GM21737 (cell line): ENCODE results near the gene C5orf15.
"Not testable (repeated sequence)": the region's sequence is repeated elsewhere in the genome, so short reads cannot be mapped to it uniquely, and the experiment has no call there.

ENCODE experiments used
- ATAC-seq: cut with Tn5 transposase; IDR thresholded peaks from one replicate; pipeline ENCODE4 v1.9.1; 2021; ENCODE audit warnings: mild to moderate bottlenecking, moderate library complexity; ENCODE audit not compliant: unreplicated experiment

C5orf15 gene

DNA sequence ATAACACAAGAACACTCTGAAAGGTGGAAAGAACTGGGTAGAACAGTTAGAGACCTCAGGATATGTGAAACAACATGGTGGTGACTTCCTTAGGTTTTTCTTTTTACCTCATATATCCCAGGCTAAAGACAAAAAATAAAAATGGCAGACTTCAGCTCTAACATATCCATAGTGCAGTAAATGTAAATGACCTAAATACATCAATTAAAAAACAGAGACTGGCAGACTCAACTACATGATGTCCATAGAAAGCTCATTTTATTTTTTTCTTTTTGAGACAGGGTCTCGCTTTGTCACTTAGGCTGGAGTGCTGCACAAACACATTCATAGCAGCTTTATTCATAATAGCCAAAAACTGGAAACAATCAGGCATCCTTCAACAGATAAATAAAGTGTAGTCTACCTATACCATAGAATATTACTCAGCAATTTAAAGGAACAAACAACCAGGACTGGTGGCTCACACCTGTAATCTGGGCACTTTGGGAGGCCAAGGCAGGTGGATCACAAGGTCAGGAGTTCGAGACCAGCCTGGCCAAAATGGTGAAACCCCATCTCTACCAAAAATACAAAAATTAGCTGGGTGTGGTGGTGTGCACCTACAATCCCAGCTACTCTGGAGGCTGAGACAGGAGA lies 4.8 kb downstream of the C5orf15 start:
- ATAC-seq, result no peak

DNA sequence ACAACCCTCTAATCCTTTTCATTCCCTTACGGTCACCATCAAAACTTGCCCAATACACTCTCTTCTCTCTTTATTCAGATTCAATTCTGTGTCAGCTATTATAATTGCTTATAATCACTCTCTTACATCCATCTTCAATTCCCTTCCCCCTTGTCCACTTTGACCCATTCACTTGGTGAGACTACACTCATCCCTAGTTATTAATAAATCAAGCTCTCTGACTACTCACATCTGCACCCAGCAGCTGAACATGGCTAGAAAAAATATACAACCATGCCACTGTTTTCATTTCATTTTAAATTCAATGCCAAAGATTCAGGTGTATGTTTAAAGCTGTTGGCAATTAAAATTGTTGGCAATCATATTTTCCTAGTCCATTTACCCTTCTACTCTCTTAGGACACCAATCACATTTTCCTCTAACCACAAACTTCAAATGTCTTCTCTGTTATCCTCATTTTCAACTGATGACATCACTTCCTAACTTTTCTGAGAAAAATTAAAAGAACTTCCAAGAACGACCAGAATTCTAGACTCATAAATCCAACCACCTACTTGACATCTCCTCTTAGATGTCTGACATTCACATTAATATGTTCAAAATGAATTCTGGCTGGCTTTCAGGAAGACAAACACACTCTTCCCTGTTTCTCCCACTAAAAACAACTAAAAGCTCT lies 5.5 kb downstream of the C5orf15 start:
- ATAC-seq, result no peak

DNA sequence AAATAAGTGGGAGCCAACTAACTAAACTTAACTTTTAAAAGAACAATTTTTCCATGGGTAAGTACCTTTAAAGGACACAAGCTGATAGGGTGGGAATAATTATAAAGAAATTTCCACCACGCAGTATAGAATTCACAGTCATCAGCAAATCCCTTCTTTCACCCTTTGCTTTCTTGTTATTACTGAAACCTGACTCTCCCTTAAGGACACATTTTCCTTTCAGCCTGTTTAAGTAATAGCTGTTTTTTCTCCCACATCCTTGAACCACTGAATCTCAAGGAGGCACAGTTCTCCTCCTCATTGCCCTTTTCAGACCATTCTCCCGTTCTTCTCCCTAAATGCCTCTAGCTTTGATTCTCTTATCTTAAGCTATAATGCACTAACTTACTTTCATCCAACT lies 6.3 kb downstream of the C5orf15 start:
- no peak for ATAC-seq

DNA sequence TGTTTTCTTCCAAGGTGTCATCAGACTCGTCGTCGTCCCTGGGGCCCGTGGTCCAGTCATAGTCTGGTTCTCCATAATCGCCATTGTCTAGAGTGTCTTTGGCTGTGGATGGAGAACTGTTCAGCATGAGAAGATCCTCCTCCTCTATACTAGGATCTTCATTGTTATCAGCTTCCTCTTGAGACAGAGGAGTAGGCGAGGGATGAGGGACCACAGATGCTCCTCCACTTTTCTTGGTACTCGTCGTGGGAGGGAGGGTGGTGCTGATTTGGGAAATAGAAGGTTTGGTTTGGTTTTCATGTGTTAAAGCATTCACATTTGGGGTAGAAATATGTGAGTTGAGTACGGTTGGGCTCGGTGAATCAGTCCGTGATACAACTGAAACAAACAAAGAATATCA lies 8.8 kb downstream of the C5orf15 start:
- ATAC-seq, result no peak

DNA sequence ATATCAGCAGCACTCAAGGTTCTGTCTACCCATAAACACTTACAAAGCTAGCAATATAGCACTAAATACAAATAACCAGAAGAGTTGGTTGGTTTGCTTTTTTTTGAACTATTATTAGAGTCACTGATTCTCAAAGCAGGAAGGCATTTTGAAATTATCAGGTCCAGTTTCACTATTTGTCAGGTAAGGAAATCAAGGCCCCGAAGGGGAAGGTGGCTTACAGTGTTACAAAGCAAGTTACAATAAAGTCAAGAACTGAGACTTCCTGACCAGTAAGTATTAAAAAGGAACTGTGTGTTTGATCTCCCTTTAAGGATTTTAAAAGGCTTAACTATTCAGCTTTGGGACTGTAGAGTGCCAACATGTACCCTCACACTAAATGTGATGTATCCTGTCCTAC lies 10.8 kb downstream of the C5orf15 start:
- ATAC-seq, result peak; percentile 68

DNA sequence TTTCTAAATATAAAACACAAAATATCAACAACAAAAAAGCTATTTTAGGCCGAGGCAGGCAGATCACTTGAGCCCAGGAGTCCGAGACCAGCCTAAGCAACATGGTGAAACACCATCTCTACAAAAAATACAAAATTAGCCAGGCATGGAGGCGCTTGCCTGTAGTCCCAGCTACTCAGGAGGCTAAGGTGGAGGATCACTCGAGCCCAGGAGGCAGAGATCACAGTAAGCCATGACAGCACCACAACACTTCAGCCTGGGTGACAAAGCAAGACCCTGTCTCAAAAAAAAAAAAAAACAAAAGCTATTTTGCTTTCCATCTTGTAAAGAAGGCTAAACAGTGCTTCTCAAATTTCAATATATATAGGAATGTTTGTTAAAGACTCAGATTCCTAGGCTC lies 11.3 kb downstream of the C5orf15 start:
- no peak for ATAC-seq

DNA sequence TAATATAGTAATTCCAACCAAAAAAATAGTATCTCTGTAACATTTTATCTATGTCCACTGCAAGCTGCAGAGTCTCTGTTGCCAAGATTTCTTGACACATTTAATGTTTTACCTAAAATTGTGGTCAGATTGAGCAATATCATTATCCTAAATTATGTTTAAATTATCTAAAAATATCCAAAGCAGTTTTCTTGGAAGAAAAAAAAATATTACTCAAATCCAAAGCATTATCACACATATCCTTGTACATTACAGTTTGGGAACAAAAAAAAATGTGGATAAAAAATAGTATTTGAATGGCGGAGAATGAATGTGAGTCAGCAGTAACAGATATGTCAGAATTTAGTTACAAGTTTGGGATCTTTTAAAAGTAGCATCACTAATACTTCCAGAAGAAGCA lies 12.2 kb downstream of the C5orf15 start:
- ATAC-seq, result not testable (repeated sequence)

DNA sequence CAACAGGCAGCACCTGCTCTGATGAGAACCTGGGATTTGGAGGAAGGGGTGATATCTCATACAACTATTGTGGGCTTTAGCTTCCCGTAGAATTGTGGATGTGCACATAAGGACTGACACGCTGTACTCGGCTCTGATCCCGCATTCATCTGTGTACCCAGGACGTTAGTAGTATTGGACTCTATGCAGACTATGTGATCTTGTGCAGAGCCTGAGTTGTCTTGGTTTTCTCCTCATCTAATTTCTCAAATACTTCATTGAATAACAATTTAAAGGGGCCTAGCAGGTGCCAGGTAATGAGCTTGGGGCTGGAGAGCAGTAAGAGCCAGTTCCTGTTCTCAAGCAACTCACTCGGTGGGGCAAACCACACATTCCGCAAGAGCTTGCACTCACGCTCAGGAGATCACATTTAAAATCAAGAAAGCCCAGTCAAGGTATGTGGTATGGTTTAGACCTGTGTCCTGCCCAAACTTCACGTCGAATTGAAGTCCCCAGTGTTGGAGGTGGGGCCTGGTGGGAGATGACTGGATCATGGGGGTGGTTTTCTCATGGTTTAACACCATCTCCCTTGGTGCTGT lies 14.8 kb downstream of the C5orf15 start:
- no peak for ATAC-seq

DNA sequence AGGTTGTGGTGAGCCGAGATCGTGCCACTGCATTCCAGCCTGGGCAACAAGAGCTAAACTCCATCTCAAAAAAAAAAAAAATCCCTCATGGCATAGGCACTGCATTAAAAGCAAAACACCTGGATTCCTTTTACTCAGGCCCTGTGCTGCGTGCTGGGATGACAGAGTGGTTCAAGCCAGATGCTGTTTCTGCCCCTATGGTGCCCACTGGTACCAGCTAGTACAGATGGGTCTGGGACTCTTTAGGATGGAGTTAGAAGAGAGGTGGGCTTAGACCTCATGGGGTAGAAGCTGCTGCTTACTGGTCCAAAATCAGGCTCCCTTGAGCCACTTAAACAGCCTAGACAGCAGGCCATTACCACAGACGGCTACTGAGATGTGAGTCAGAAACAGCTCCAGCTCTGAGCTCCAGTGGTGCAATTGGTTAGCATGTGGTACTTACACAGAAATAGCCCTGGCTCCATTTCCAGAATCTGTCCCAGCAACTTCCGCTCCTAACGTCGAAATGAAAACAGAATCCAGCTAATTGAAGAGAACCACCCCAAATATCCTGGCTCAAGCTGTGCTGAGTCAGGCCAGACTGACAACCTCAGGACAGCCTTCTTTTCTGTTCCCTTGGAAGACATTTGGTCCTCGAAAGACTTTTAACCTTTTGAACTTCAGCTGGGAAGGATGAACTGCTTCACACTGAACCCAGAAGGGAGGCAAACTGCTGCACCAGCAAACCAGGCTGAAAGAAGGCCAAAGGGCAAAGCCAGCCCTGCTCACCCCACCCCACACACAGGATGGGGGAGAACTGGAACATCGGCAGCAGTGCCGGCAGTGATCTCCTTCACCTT lies 15.5 kb downstream of the C5orf15 start:
- ATAC-seq, result no peak

DNA sequence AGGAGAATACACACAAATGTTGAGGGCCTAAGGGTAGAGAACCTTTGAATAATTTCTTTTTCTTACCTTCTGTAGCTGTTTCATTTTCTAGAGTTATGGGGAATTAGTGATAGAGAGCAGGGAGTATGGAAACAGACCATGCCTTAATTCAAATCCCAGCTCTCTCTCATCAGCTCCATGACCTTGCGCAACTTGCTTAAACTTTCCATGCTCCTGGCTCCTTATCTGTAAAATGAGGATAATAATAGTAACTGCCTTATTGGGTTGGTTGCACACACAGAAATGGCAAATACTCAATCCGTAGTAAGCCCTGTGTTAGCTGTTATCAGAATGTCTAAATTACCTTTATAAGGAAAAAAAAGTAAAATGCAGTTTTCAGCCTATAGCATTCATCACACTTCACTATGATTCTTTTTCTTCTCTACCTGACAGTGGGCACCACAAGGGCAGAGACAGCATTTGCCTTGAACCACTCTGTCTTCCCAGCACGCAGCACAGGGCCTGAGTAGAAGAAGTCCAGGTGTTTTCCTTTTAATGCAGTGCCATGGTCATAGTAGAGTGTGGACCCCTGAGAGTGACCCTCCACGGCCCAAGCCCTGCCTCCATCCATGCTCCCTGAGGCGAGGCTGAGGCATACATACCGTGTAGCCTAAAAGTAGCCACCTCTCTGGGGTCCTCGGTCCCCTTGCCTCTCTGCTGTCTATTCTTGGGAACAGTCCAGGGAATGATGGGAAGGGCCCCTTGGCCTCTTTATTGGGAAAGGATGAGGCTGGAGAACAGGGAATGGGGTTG lies 17.4 kb downstream of the C5orf15 start:
- no peak for ATAC-seq

DNA sequence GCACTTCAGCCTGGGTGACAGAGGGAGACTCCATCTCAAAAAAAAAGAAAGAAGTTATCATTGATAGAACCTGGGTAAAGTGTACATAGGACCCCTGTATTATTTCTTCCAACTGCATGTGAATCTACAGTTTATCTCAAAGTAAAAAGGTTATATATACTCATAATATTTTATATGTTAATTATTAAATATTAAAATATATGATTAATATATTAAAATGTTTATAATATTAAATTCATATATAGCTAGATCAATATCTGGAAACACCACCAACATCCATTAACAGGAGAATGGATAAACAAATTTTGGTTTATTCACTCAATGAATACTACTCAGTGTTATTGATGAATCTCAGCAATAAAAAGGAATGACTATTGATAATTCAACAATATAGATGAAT lies 19.7 kb downstream of the C5orf15 start:
- ATAC-seq, result no peak

DNA sequence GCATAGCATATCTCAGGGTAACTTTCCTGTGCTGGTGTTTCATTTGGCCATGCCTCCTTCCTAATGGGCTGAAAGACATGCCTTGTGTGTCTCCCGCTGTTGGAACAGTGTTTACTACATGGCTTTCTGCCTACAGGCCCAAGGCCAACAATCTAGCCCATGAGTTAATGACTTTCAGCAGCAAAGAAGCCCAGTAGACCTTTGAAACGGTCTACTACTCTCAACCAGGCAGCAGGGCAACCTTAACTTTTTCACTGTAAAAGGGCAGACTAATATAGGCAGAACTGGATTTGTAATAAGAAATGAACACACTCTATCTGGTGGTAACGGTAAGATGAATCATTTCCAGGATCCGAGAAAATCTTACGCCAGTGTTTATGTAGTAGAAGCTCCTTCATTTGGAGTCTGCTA lies 21.0 kb downstream of the C5orf15 start:
- ATAC-seq, result no peak

DNA sequence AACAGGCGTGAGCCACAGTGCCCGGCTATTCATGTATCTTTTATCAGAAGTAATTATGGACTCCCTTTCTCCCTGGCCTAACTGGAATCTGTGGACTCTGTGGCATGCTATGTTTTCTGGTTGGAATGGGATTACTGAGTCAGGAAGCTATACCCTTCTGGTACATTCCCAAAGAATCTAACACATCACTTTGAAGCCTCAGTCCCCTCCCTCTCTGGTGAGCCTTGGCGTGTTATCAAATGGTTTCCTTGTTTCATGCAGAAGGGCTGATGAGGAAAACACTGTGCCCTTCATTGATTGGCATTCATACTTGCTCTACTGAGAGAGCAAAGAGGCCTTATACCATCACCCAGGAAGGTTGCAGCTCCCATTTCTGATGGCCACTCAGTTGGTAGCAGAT lies 22.9 kb downstream of the C5orf15 start:
- ATAC-seq, result no peak

DNA sequence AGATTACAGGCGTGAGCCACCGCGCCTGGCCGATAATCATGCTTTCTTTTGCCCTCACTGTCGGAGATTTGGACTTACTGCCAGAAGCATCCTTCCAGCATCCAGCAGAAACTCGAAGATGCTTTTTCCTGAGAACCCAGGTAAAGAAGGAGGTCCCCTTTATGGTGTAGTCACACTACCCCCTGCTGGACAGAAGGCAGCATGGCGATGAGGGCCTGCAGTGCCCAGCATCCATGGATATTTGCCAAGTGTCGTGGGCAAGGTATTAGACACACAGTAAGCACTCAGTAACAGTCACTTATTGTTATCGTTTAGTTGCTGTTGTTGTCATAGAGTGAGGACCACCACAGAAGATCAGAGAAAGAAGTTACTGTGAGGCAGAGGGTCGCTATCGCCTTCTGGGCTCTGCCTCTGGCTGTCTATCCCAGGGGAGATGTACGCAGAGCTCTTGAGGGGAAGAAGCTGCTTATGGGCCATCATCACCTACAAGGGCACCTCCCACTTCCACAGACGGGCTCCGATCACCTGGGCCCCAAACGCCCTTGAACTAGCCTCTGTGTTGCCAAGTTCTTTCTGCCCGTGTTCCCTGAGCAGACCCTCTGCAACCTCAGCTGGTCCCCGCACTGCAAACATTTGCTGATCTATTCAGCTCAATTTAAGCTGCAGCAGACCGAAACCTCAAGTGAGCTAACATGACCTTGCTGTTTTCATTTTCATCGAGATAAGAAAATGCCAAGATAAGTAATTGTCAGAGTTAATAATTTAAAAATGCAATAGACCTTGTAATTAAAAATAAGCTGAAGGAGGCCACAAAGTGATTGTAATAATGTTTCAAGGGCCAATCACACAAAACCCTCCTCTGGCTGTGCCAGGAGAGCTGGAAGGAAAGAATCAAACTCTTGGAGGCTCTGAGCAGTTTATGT lies 23.9 kb downstream of the C5orf15 start:
- peak; percentile 48 for ATAC-seq

DNA sequence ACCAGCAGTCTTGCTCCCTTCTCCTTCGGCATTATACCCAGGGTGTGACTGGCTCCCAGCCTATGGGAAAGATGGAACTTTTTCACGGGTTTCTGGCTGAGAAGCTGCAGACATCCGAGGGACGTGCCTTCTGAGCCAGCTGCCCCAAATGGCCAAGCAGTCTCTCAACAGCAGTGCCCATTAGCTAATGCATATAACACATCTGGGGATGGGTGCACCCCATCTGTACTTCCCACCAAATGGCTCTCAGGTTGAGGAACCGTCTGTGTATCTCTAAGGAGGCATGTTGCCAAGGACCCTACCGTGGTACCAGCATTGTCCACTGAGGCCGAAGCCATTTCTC lies 25.0 kb downstream of the C5orf15 start:
- no peak for ATAC-seq

DNA sequence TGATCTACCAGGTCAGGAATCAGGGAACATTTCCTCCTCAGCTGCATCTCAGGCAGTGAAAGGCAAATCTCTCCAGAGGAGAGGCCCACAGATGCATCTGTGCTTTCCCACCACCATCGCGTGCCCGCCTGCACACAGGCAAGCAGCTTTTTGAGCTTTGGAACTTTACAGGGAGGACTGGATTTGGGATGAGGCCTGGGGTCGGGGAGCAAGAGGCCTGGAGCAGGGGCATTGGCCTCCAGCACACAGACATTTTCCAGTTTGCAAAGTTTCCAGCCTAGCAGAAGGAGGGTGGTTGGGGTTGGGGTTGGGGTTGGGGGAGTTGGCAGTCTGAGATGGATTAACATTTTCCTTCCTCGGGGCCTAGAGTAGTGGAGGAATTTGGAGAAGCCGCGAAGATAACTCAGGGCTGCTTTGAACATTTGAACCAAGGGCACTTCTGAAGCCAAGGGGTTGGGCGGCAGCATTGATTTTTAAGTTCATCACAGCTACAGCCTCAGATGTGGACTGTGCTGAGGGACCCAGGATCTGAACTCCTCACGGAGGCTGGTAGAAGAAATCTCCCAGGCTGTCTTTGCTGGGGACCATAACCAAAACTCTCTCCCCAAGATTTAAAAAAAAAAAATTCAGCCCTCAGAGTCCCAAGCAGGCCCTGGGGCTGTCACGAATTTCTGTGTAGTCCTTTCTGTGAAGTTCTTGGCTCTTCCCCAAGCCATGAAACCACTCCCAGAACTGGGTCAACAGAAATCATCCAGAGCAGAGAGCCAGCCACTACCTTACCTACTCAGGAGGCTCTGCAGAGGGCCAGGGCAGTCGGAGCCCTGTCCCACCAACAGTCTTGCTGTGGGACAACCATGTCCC lies 25.6 kb downstream of the C5orf15 start:
- ATAC-seq, result no peak

DNA sequence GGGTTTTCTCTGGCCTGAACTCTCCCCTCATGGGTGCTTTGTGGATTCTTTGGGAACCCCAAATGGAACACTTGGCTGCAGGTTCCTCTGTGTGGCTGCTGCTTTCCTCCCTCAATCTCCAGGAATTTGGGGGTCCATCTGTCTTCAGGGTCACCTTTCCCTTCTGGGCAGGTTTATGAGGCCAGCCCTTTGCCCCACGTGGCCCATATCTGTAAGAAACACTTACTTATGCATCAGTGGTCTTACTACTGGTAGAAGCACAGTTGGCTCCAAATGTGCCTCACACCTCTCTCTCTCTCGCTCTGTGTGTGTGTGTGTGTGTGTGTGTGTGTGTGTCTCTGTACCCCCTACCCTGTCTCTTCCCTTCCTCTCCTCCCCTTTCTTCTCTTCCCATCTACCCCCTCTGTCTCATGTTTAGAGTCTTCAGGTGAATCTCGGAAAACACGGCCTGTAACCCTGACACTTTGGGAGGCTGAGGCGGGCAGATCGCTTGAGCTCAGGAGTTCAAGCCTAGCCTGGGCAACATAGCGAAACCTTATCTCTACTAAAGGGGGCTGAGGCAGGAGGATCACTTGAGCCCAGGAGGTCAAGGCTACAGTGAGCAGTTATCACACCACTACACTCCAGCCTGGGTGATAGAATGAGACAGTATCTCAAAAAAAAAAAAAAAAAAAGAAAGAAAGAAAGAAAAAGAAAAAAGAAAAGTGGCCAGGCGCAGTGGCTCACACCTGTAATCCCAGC lies 26.8 kb downstream of the C5orf15 start:
- ATAC-seq, result no peak

DNA sequence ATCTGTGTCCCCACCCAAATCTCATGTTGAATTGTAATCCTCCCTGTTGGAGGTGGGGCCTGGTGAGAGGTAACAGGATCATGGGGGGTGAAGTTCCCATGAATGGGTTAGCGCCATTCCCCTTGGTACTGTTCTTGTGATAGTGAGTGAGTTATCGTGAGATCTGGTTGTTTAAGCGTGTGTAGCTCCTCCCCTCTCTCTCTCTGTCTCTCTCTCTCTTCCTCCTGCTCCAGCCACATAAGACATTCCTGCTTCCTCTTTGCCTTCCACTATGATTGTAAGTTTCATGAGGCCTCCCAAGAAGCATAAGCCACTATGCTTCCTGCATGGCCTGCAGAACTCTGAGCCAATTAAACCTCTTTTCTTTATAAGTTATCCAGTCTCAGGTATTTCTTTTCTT lies 28.8 kb downstream of the C5orf15 start:
- no peak for ATAC-seq
